ENCODE results near the gene CDC42EP4. TPM values are rescaled to one million over a fixed set of nuclear protein-coding genes. Genes with fewer than 3 reads are reported as not detected.
A peak's percentile ranks its signal among the peaks of the same experiment; 100 is the strongest.

CDC42EP4 gene
- total and polyA plus RNA-seq, 9 of the 15 experiments (the other 6 are each of a cell fraction or from before 2014, with no cell fraction given) = 0.65 to 20.8 (median 12.3) TPM

GRCh38 chr17:73311781-73312641 is at the start of gene CDC42EP4 (continued):
- no peak for TF ChIP-seq PTBP1 (IDR thresholded peaks at IDR 0.05; ENCODE audit: low read depth, low read length)
- peak; percentile 49; the same call in 1 of the 2 replicates for TF ChIP-seq SMAD4 (CRISPR knock-in tag; conservative IDR thresholded peaks at IDR 0.05)
- 0 out of 2 replicates have a peak, but pooled peaks have one; percentile 36 for TF ChIP-seq DMBX1 (CRISPR knock-in tag; IDR thresholded peaks at IDR 0.05; ENCODE audit: borderline replicate concordance)
- TF ChIP-seq VEZF1 (CRISPR knock-in tag; IDR thresholded peaks at IDR 0.05) = peak; percentile 90
- no peak for TF ChIP-seq USF1 (CRISPR knock-in tag; IDR thresholded peaks at IDR 0.05)
- peak; percentile 73; the same call in 1 of the 2 replicates for TF ChIP-seq ZNF584 (CRISPR knock-in tag; IDR thresholded peaks at IDR 0.05; ENCODE audit: low read depth)
- TF ChIP-seq ZFX (CRISPR knock-in tag; IDR thresholded peaks at IDR 0.05) = peak; percentile 94
- peak in 2 of 3 experiments; percentile 57 to 82 for TF ChIP-seq YY1 (IDR thresholded peaks at IDR 0.05; ENCODE audit: borderline replicate concordance in 1 of 3, control insufficient read depth in 1 of 3, extremely low read depth in 1 of 3, insufficient read depth in 3 of 3, insufficient read length in 1 of 3, insufficient replicate concordance in 2 of 3, low read depth in 1 of 3, low read length in 2 of 3)
- peak; percentile 81; the same call in 1 of the 2 replicates for TF ChIP-seq PHF8 (IDR thresholded peaks at IDR 0.05; ENCODE audit: borderline replicate concordance, low read length)
- no peak for TF ChIP-seq ZNF175 (CRISPR knock-in tag; IDR thresholded peaks at IDR 0.05; ENCODE audit: low read depth)
- peak; percentile 51 for TF ChIP-seq HMGN3 (IDR thresholded peaks at IDR 0.05; ENCODE audit: borderline replicate concordance, extremely low read depth, insufficient read length, low read depth, low read length)
- peak; percentile 81 for TF ChIP-seq KDM5B (IDR thresholded peaks at IDR 0.05; ENCODE audit: insufficient replicate concordance, low read depth, low read length)
- TF ChIP-seq ZNF707 (CRISPR knock-in tag; conservative IDR thresholded peaks at IDR 0.05) = no peak
- peak; percentile 37 for TF ChIP-seq PCBP1 (IDR thresholded peaks at IDR 0.05; ENCODE audit: low read depth, low read length, poor library complexity, severe bottlenecking)
- peak; percentile 25; the same call in 1 of the 2 replicates for TF ChIP-seq NFRKB (IDR thresholded peaks at IDR 0.05; ENCODE audit: low read depth)
- TF ChIP-seq ZNF143 (CRISPR knock-in tag; IDR thresholded peaks at IDR 0.05) = no peak
- TF ChIP-seq MYC (IDR thresholded peaks at IDR 0.05; ENCODE audit: low read depth, low read length) = 0 out of 2 replicates have a peak, but pooled peaks have one; percentile 35
- TF ChIP-seq MYC (CRISPR knock-in tag; IDR thresholded peaks at IDR 0.05; ENCODE audit: borderline replicate concordance, low read depth) = no peak
- 0 out of 2 replicates have a peak, but pooled peaks have one; percentile 18 for TF ChIP-seq ZNF589 (CRISPR knock-in tag; IDR thresholded peaks at IDR 0.05; ENCODE audit: low read depth)
- 0 out of 2 replicates have a peak, but pooled peaks have one; percentile 32 for TF ChIP-seq ZNF212 (CRISPR knock-in tag; IDR thresholded peaks at IDR 0.05)
- peak; percentile 26; the same call in 1 of the 2 replicates for TF ChIP-seq TFAP4 (CRISPR knock-in tag; IDR thresholded peaks at IDR 0.05; ENCODE audit: borderline replicate concordance)
- TF ChIP-seq GABPA (tag; conservative IDR thresholded peaks at IDR 0.05; ENCODE audit: low read depth) = peak; percentile 47; the same call in 1 of the 2 replicates
